Measurements from ENCODE around the gene ACAA2. TPM values are rescaled to one million over a fixed set of nuclear protein-coding genes. Genes with fewer than 3 reads are reported as not detected.
A peak's percentile ranks its signal among the peaks of the same experiment; 100 is the strongest.

The ACAA2 gene
- total and polyA plus RNA-seq, 2 experiments from 2014 or later: 174 to 189 TPM

GRCh38 chr18:49819823-49820671 is 6.7 kb upstream of the ACAA2 start:
- Histone ChIP-seq H3K36me3 (replicated peaks; ENCODE audit: insufficient read depth, low read depth) (no peaks in the 10 kb centered on the region), H3K27me3 (no peaks in the 10 kb centered on the region), H3K79me2 (peaks cover 17% of the 10 kb centered on the region), H4K20me1 (ENCODE audit: insufficient read depth, poor library complexity, severe bottlenecking) (no peaks in the 10 kb centered on the region), H2AFZ (no peak overlapping the region), H3K4me2 (no peak overlapping the region), H3K27ac (no peak overlapping the region), H3K9me2 (replicated peaks; ENCODE audit: insufficient read depth) (no peaks in the 10 kb centered on the region), H3K4me3 (no peak overlapping the region), H3K9me3 (ENCODE audit: low read depth) (no peaks in the 10 kb centered on the region), H3K4me1 (ENCODE audit: insufficient read depth) (peaks cover 4% of the 10 kb centered on the region)
- TF ChIP-seq CTCF (IDR thresholded peaks at IDR 0.05; ENCODE audit: poor library complexity) (no peak), EZH2phosphoT487 (IDR thresholded peaks at IDR 0.05; ENCODE audit: low read depth, severe bottlenecking, unreplicated experiment) (no peak), EZH2 (IDR thresholded peaks at IDR 0.05; ENCODE audit: borderline replicate concordance) (no peak)
- no peak for DNase-seq (ENCODE audit: low spot score)
- 86% methylated on average over 5 of the region's 5 CpGs for WGBS (ENCODE audit: low lambda C conversion rate, missing lambda C conversion rate)

GRCh38 chr18:49819071-49819662 is 5.8 kb upstream of the ACAA2 start:
- Histone ChIP-seq H3K4me3 (no peak overlapping the region), H3K79me2 (peaks cover 22% of the 10 kb centered on the region), H3K9me3 (ENCODE audit: low read depth) (no peaks in the 10 kb centered on the region), H3K4me2 (no peak overlapping the region), H3K27ac (peak overlapping the region; percentile 92), H3K27me3 (no peaks in the 10 kb centered on the region), H4K20me1 (ENCODE audit: insufficient read depth, poor library complexity, severe bottlenecking) (no peaks in the 10 kb centered on the region), H3K36me3 (replicated peaks; ENCODE audit: insufficient read depth, low read depth) (no peaks in the 10 kb centered on the region), H3K4me1 (ENCODE audit: insufficient read depth) (peaks cover 4% of the 10 kb centered on the region), H2AFZ (no peak overlapping the region), H3K9me2 (replicated peaks; ENCODE audit: insufficient read depth) (no peaks in the 10 kb centered on the region)
- WGBS (ENCODE audit: low lambda C conversion rate, missing lambda C conversion rate): 88% methylated on average over 5 of the region's 5 CpGs
- no peak for TF ChIP-seq CTCF (IDR thresholded peaks at IDR 0.05; ENCODE audit: poor library complexity)
- TF ChIP-seq EZH2 (IDR thresholded peaks at IDR 0.05; ENCODE audit: borderline replicate concordance): no peak
- TF ChIP-seq EZH2phosphoT487 (IDR thresholded peaks at IDR 0.05; ENCODE audit: low read depth, severe bottlenecking, unreplicated experiment): no peak
- no peak for DNase-seq (ENCODE audit: low spot score)

- Histone ChIP-seq H3K4me1 (ENCODE audit: insufficient read depth) (peaks cover 4% of the 10 kb centered on the region), H4K20me1 (ENCODE audit: insufficient read depth, poor library complexity, severe bottlenecking) (no peaks in the 10 kb centered on the region), H3K9me2 (replicated peaks; ENCODE audit: insufficient read depth) (no peaks in the 10 kb centered on the region), H2AFZ (no peak overlapping the region), H3K9me3 (ENCODE audit: low read depth) (no peaks in the 10 kb centered on the region), H3K4me3 (no peak overlapping the region), H3K36me3 (replicated peaks; ENCODE audit: insufficient read depth, low read depth) (no peaks in the 10 kb centered on the region), H3K27me3 (no peaks in the 10 kb centered on the region), H3K79me2 (peaks cover 19% of the 10 kb centered on the region), H3K27ac (peak overlapping the region; percentile 92), H3K4me2 (no peak overlapping the region)
- 78% methylated on average over 5 of the region's 5 CpGs for WGBS (ENCODE audit: low lambda C conversion rate, missing lambda C conversion rate)
- no peak for DNase-seq (ENCODE audit: low spot score)
- TF ChIP-seq CTCF (IDR thresholded peaks at IDR 0.05; ENCODE audit: poor library complexity) (no peak), EZH2 (IDR thresholded peaks at IDR 0.05; ENCODE audit: borderline replicate concordance) (no peak), EZH2phosphoT487 (IDR thresholded peaks at IDR 0.05; ENCODE audit: low read depth, severe bottlenecking, unreplicated experiment) (no peak)
Observed at GRCh38 chr18:49817947-49818346, 4.6 kb upstream of the ACAA2 start.
